Parathyroid adenoma (tissue), 2 donors: ENCODE data around the gene FTL.

ENCODE experiments used
- H2AFZ ChIP-seq: fragments of 300-600 bp; sonication (generic); one replicate; pipeline ENCODE4 v1.7.0; 2017; ENCODE audit warnings: antibody characterized with exemption, mild to moderate bottlenecking
- H3K27ac ChIP-seq: fragments of 300-600 bp; sonication (generic); one replicate; pipeline ENCODE4 v1.7.0; 2017
- H3K27me3 ChIP-seq: fragments of 300-600 bp; sonication (generic); one replicate; pipeline ENCODE4 v1.7.0; 2017; ENCODE audit warnings: low read length; ENCODE audit not compliant: control insufficient read depth, insufficient read depth
- H3K36me3 ChIP-seq: fragments of 300-600 bp; sonication (generic); one replicate; pipeline ENCODE4 v1.7.0; 2017; ENCODE audit warnings: low read length; ENCODE audit not compliant: control insufficient read depth, insufficient read depth
- H3K4me1 ChIP-seq: fragments of 300-600 bp; sonication (generic); one replicate; pipeline ENCODE4 v1.7.0; 2017; ENCODE audit warnings: control low read depth
- H3K4me2 ChIP-seq: fragments of 300-600 bp; sonication (generic); one replicate; pipeline ENCODE4 v1.7.0; 2017; ENCODE audit warnings: low read length
- H3K4me3 ChIP-seq: fragments of 300-600 bp; sonication (generic); one replicate; pipeline ENCODE4 v1.7.0; 2017; ENCODE audit warnings: low read depth, low read length
- H3K79me2 ChIP-seq: fragments of 300-600 bp; sonication (generic); one replicate; pipeline ENCODE4 v1.7.0; 2017; ENCODE audit warnings: control low read depth
- H3K9ac ChIP-seq: fragments of 300-600 bp; sonication (generic); one replicate; pipeline ENCODE4 v1.7.0; 2017; ENCODE audit warnings: mild to moderate bottlenecking
- H3K9me3 ChIP-seq: fragments of 300-600 bp; sonication (generic); one replicate; pipeline ENCODE4 v1.7.0; 2017; ENCODE audit warnings: low read length; ENCODE audit not compliant: control insufficient read depth
- TF ChIP-seq, protein P1 (sequence below): fragments of 300-600 bp; sonication (generic); IDR thresholded peaks from one replicate; pipeline ENCODE4 v1.7.0; 2017; ENCODE audit warnings: antibody characterized with exemption, mild to moderate bottlenecking
- donor health status: primary hyperparathyroidism.

Gene FTL

GRCh38 chr19:48989701-48990291 lies 24.7 kb downstream of the FTL start:
- TF ChIP-seq, protein P1, sequence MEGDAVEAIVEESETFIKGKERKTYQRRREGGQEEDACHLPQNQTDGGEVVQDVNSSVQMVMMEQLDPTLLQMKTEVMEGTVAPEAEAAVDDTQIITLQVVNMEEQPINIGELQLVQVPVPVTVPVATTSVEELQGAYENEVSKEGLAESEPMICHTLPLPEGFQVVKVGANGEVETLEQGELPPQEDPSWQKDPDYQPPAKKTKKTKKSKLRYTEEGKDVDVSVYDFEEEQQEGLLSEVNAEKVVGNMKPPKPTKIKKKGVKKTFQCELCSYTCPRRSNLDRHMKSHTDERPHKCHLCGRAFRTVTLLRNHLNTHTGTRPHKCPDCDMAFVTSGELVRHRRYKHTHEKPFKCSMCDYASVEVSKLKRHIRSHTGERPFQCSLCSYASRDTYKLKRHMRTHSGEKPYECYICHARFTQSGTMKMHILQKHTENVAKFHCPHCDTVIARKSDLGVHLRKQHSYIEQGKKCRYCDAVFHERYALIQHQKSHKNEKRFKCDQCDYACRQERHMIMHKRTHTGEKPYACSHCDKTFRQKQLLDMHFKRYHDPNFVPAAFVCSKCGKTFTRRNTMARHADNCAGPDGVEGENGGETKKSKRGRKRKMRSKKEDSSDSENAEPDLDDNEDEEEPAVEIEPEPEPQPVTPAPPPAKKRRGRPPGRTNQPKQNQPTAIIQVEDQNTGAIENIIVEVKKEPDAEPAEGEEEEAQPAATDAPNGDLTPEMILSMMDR, result no peak
- H3K4me1 ChIP-seq, result no peaks in the 10 kb centered on the region
- no peaks in the 10 kb centered on the region for H3K9me3 ChIP-seq
- H3K79me2 ChIP-seq, result peaks cover 15% of the 10 kb centered on the region
- no peak overlapping the region for H3K27ac ChIP-seq
- H3K4me3 ChIP-seq, result no peak overlapping the region
- no peak overlapping the region for H2AFZ ChIP-seq
- H3K27me3 ChIP-seq, result no peaks in the 10 kb centered on the region
- no peak overlapping the region for H3K9ac ChIP-seq
- no peaks in the 10 kb centered on the region for H3K36me3 ChIP-seq
- H3K4me2 ChIP-seq, result no peak overlapping the region

DNA sequence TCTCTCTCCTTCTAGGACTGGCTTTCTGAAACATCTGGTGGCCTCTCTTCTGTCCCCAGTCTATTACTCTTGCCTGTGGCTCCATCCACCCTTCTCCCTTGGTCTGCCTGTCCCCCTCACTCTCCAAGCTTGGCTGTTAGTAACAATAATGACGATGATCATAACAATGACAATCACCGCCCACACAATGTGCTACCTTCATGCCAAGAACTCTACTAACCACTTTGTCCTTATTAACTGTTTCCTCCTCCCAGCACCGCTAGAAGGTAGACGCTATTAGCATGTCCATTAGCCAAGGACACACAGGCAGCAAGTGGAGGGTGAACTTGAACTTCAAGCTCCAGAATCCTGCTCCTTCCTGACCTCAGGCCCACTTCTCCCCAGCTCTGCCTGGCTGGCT lies 25.3 kb downstream of the FTL start:
- TF ChIP-seq, protein P1, result no peak
- Histone ChIP-seq H3K27ac (no peak overlapping the region), H3K4me3 (no peak overlapping the region), H3K9me3 (no peaks in the 10 kb centered on the region), H3K9ac (no peak overlapping the region), H3K36me3 (no peaks in the 10 kb centered on the region), H2AFZ (no peak overlapping the region), H3K4me1 (no peaks in the 10 kb centered on the region), H3K4me2 (no peak overlapping the region), H3K79me2 (peaks cover 16% of the 10 kb centered on the region), H3K27me3 (no peaks in the 10 kb centered on the region)

DNA sequence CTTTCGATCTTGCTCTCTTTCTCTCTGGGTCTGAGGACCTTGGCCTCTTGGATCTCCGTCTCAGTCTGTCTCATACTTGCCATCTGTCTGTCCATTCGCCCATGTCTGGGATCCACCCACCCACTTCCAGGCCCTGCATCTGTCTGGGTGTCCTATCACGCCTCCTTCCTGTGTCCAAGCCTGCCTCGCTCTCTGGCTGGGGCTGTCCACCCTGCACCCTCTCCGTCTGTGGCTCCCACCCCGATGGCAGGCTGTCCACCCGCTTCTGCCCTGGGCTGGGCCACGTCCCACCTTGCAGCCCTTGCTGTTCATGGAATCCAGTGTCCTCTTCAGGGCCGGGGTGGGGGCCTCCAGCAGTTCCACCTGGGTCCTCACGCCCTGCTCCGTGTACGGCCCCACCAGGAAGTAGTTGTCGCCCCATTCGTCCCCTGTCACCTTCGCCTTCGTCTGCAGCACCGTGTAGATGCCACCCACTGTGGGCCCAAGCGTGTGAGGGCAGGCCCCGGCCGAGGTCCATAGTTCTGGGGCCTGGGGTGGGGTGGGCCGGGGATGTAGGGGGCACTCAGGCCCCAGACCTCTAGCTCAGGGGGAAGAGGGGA lies 26.0 kb downstream of the FTL start:
- H3K36me3 ChIP-seq, result no peaks in the 10 kb centered on the region
- no peak overlapping the region for H3K4me3 ChIP-seq

GRCh38 chr19:48991873-48992580 lies 26.9 kb downstream of the FTL start:
- H3K9me3 ChIP-seq, result no peaks in the 10 kb centered on the region
- no peaks in the 10 kb centered on the region for H3K4me1 ChIP-seq
- peak overlapping the region; percentile 84 for H2AFZ ChIP-seq
- H3K79me2 ChIP-seq, result peaks cover 16% of the 10 kb centered on the region
- peak overlapping the region; percentile 88 for H3K27ac ChIP-seq
- H3K36me3 ChIP-seq, result no peaks in the 10 kb centered on the region
- TF ChIP-seq, protein P1, result no peak
- H3K27me3 ChIP-seq, result no peaks in the 10 kb centered on the region
- H3K4me2 ChIP-seq, result peak overlapping the region; percentile 96
- H3K9ac ChIP-seq, result peak overlapping the region; percentile 61
- H3K4me3 ChIP-seq, result peak overlapping the region; percentile 88

More for the DNA sequence above, 26.0 kb downstream of the FTL start:
- Histone ChIP-seq H2AFZ (no peak overlapping the region), H3K9ac (no peak overlapping the region), H3K27ac (no peak overlapping the region), H3K27me3 (no peaks in the 10 kb centered on the region), H3K4me1 (no peaks in the 10 kb centered on the region), H3K79me2 (peaks cover 16% of the 10 kb centered on the region), H3K4me2 (no peak overlapping the region), H3K9me3 (no peaks in the 10 kb centered on the region)
- TF ChIP-seq, protein P1, result no peak
